Embryonic facial prominence (tissue), 1 donor: ENCODE results near the gene DYNLT2B.
"Not testable (repeated sequence)": the region's sequence is repeated elsewhere in the genome, so short reads cannot be mapped to it uniquely, and the experiment has no call there.

Experiments used
- DNase-seq: peaks from one replicate; pipeline ENCODE4 v3.0.0-alpha.2; 2016; ENCODE audit errors: extremely low spot score

Gene DYNLT2B

GRCh38 chr3:196317687-196318467 lies at the start of gene DYNLT2B:
Gene DYNLT2B, minus strand, starts transcription at chr3:196318240. Its CDS starts 88 bp downstream, at chr3:196318152.
- DNase-seq, result peak; percentile 86

GRCh38 chr3:196365736-196366135 lies 47.7 kb upstream of the DYNLT2B start:
- DNase-seq, result no peak

- no peak for DNase-seq
Measured at GRCh38 chr3:196360586-196360985, 42.5 kb upstream of the DYNLT2B start.

GRCh38 chr3:196358540-196358939 lies 40.5 kb upstream of the DYNLT2B start:
- not testable (repeated sequence) for DNase-seq

GRCh38 chr3:196357905-196358304 lies 39.9 kb upstream of the DYNLT2B start:
- DNase-seq, result no peak

GRCh38 chr3:196356556-196356955 lies 38.5 kb upstream of the DYNLT2B start:
- DNase-seq, result no peak

GRCh38 chr3:196355668-196356067 lies 37.6 kb upstream of the DYNLT2B start:
- no peak for DNase-seq

- DNase-seq, result no peak
Measured at GRCh38 chr3:196354132-196354531, 36.1 kb upstream of the DYNLT2B start.

GRCh38 chr3:196351541-196351940 lies 33.5 kb upstream of the DYNLT2B start:
- DNase-seq, result no peak

GRCh38 chr3:196350067-196350466 lies 32.0 kb upstream of the DYNLT2B start:
- DNase-seq, result no peak

GRCh38 chr3:196348698-196349097 lies 30.7 kb upstream of the DYNLT2B start:
- no peak for DNase-seq

- no peak for DNase-seq
Measured at GRCh38 chr3:196344663-196345062, 26.6 kb upstream of the DYNLT2B start.

- not testable (repeated sequence) for DNase-seq
Measured at GRCh38 chr3:196343917-196344316, 25.9 kb upstream of the DYNLT2B start.

GRCh38 chr3:196341137-196341536 lies 23.1 kb upstream of the DYNLT2B start:
- DNase-seq, result no peak

GRCh38 chr3:196340466-196340865 lies 22.4 kb upstream of the DYNLT2B start:
- no peak for DNase-seq

GRCh38 chr3:196339493-196340254 lies 21.6 kb upstream of the DYNLT2B start:
- no peak for DNase-seq

- no peak for DNase-seq
Measured at GRCh38 chr3:196339044-196339443, 21.0 kb upstream of the DYNLT2B start.

GRCh38 chr3:196336319-196337145 lies 18.5 kb upstream of the DYNLT2B start:
- no peak for DNase-seq

- no peak for DNase-seq
Measured at GRCh38 chr3:196335503-196335948, 17.5 kb upstream of the DYNLT2B start.

GRCh38 chr3:196334982-196335381 lies 16.9 kb upstream of the DYNLT2B start:
- no peak for DNase-seq

GRCh38 chr3:196332168-196332567 lies 14.1 kb upstream of the DYNLT2B start:
- DNase-seq, result no peak

GRCh38 chr3:196327405-196327804 lies 9.4 kb upstream of the DYNLT2B start:
- DNase-seq, result no peak
